OCI-LY7 (cell line): ENCODE measurements around the gene CARNS1. TPM values are rescaled to one million over a fixed set of nuclear protein-coding genes. Genes with fewer than 3 reads are reported as not detected.
A peak's percentile ranks its signal among the peaks of the same experiment; 100 is the strongest.

Source experiments
- BruUV-seq: library from RNA; stranded (reverse); fragments of 400-500 nt; replicated peaks from 2 replicates; lab custom pipeline; 2021; lab: Mats Ljungman, UMichigan
- CTCF ChIA-PET: fragments of 300-600 bp; sonication (Branson Sonifier 250); formaldehyde crosslinking; loops from one replicate; lab custom pipeline; 2022; ENCODE audit warnings: antibody characterized with exemption; ENCODE audit not compliant: unreplicated experiment; lab: Charles Lee
- POLR2A ChIA-PET: fragments of 300-600 bp; sonication (Branson Sonifier 250); formaldehyde crosslinking; loops from one replicate; lab custom pipeline; 2022; ENCODE audit warnings: antibody characterized with exemption; lab: Charles Lee
- DNase-seq: peaks from one replicate; pipeline ENCODE4 v3.0.0-alpha.2; 2015; ENCODE audit warnings: low spot score
- H2AFZ ChIP-seq: fragments of 200-600 bp; sonication (generic), shearing (Covaris generic); 2 replicates; pipeline ENCODE4 v1.6.1; 2014; ENCODE audit warnings: mild to moderate bottlenecking, antibody characterized with exemption, low read length, moderate library complexity
- H3K27ac ChIP-seq: fragments of 200-600 bp; sonication (generic); 2 replicates; pipeline ENCODE4 v1.5.1; 2014; ENCODE audit warnings: mixed run types, low read depth, mild to moderate bottlenecking, moderate library complexity, low read length, inconsistent platforms; ENCODE audit not compliant: poor library complexity, severe bottlenecking
- H3K36me3 ChIP-seq: fragments of 200-600 bp; sonication (generic); 2 replicates; pipeline ENCODE4 v1.6.1; 2014; ENCODE audit warnings: mild to moderate bottlenecking, antibody characterized with exemption, low read length, moderate library complexity, mixed read lengths; ENCODE audit not compliant: insufficient read depth
- H3K4me1 ChIP-seq: fragments of 200-600 bp; sonication (generic); 2 replicates; pipeline ENCODE4 v1.5.1; 2014; ENCODE audit warnings: mild to moderate bottlenecking, low read length; ENCODE audit not compliant: insufficient read depth, poor library complexity, severe bottlenecking
- H3K4me2 ChIP-seq: fragments of 200-600 bp; sonication (generic); 2 replicates; pipeline ENCODE4 v1.6.1; 2014; ENCODE audit warnings: mild to moderate bottlenecking, low read length
- H3K4me3 ChIP-seq: fragments of 200-600 bp; sonication (generic); 2 replicates; pipeline ENCODE4 v1.5.1; 2014; ENCODE audit warnings: mild to moderate bottlenecking, low read depth, low read length; ENCODE audit not compliant: poor library complexity, severe bottlenecking
- H3K79me2 ChIP-seq: fragments of 200-600 bp; sonication (generic); 2 replicates; pipeline ENCODE4 v1.6.1; 2016; ENCODE audit warnings: low read depth, mild to moderate bottlenecking, low read length, moderate library complexity, mixed read lengths; ENCODE audit not compliant: insufficient read depth
- H3K9me2 ChIP-seq: fragments of 200-600 bp; sonication (generic); 2 replicates; pipeline ENCODE4 v1.6.1; 2016; ENCODE audit warnings: mild to moderate bottlenecking, low read length, mixed read lengths; ENCODE audit not compliant: insufficient read depth
- H3K9me3 ChIP-seq: fragments of 200-600 bp; sonication (generic); 2 replicates; pipeline ENCODE4 v1.6.1; 2014; ENCODE audit warnings: mild to moderate bottlenecking, mixed run types, low read length, mixed read lengths
- H4K20me1 ChIP-seq: fragments of 200-600 bp; sonication (generic); 2 replicates; pipeline ENCODE4 v1.6.1; 2014; ENCODE audit warnings: mild to moderate bottlenecking, antibody characterized with exemption, low read length, moderate library complexity, mixed read lengths; ENCODE audit not compliant: insufficient read depth
- CTCF ChIP-seq: fragments of 200-600 bp; sonication (generic); conservative IDR thresholded peaks from 2 replicates; pipeline ENCODE4 v1.5.1; 2014; ENCODE audit warnings: mild to moderate bottlenecking, antibody characterized with exemption, low read length, moderate library complexity, mixed read lengths
- EZH2phosphoT487 ChIP-seq: fragments of 200-600 bp; sonication (generic); IDR thresholded peaks from 2 replicates; pipeline ENCODE4 v1.6.1; 2018; ENCODE audit warnings: low read depth, borderline replicate concordance, mild to moderate bottlenecking, mixed run types, antibody characterized with exemption, low read length, moderate library complexity, mixed read lengths
- intact Hi-C: fragments of 100-400 bp; cut with micrococcal nuclease; formaldehyde crosslinking; loops from one replicate; pipeline ENCODE4 v1.10.0; 2022; ENCODE audit not compliant: unreplicated experiment
- total RNA-seq, 2 experiments: library from RNA; depleted of rRNA in 1 of 2; stranded (reverse); fragments of >200 nt in 1 of 2; shearing (Covaris generic) in 1 of 2; gene quantifications; 2 replicates each; pipeline ENCODE4 v1.2.3, GENCODE V29; 2014 to 2022

The CARNS1 gene
- total RNA-seq, 2 experiments from 2014 or later = 0.06 to 0.21 TPM

- no peaks in the 10 kb centered on the region for H4K20me1 ChIP-seq
- H3K4me2 ChIP-seq = peak overlapping the region; percentile 73
- POLR2A ChIA-PET = interaction anchor here (0.6 to 2.0 kb wide), 9 partner anchors 11 to 78 kb away, joined by 3 to 7 read pairs (median 4); partner anchors contain the start of gene PTPRCAP
- no peaks in the 10 kb centered on the region for H3K9me2 ChIP-seq
- intact Hi-C loops = loop anchor here (10.0 kb wide), 1 partner anchor 238 kb away; no protein-coding TSS in a partner anchor
- no TSS peak for BruUV-seq
- H3K79me2 ChIP-seq = peaks cover 36% of the 10 kb centered on the region; the same call in 1 of the 2 replicates
- H3K9me3 ChIP-seq = no peaks in the 10 kb centered on the region
- CTCF ChIA-PET = interaction anchor here (0.6 to 1.0 kb wide), 3 partner anchors 13 to 970 kb away, joined by 3 read pairs; partner anchors contain the start of gene TMEM134
- TF ChIP-seq EZH2phosphoT487 (no peak), CTCF (peak; percentile 62)
- no peak overlapping the region for H2AFZ ChIP-seq
- peak; percentile 68 for DNase-seq
- H3K36me3 ChIP-seq = peaks cover 47% of the 10 kb centered on the region
- H3K27ac ChIP-seq = peak overlapping the region; percentile 97
- H3K4me1 ChIP-seq = peaks cover 89% of the 10 kb centered on the region
- peak overlapping the region; percentile 79 for H3K4me3 ChIP-seq
These were observed 8.3 kb upstream of the CARNS1 start for GRCh38 chr11:67406969-67407687.

GRCh38 chr11:67407688-67408163, 7.8 kb upstream of the CARNS1 start:
- Histone ChIP-seq H3K36me3 (peaks cover 47% of the 10 kb centered on the region), H3K9me3 (no peaks in the 10 kb centered on the region), H3K4me2 (peak overlapping the region; percentile 73), H3K4me1 (peaks cover 89% of the 10 kb centered on the region), H2AFZ (no peak overlapping the region), H3K4me3 (peak overlapping the region; percentile 79), H3K9me2 (no peaks in the 10 kb centered on the region), H3K79me2 (peaks cover 36% of the 10 kb centered on the region; the same call in 1 of the 2 replicates), H3K27ac (peak overlapping the region; percentile 97), H4K20me1 (no peaks in the 10 kb centered on the region)
- ChIA-PET CTCF (interaction anchor here (1.0 kb wide), 1 partner anchor 61 kb away, joined by 3 read pairs; the partner anchor contains the start of gene TMEM134), POLR2A (interaction anchor here (0.7 to 2.0 kb wide), 6 partner anchors 11 to 78 kb away, joined by 3 to 7 read pairs (median 4); partner anchors contain the start of gene PTPRCAP)
- BruUV-seq = no TSS peak
- TF ChIP-seq EZH2phosphoT487 = no peak
- TF ChIP-seq CTCF = no peak
- no peak for DNase-seq
- intact Hi-C loops = loop anchor here (2.0 to 10.0 kb wide), 4 partner anchors 29 to 237 kb away; partner anchors contain the start of genes PTPRCAP and TMEM134
